ENCODE data around the gene SLC29A4. TPM values are rescaled to one million over a fixed set of nuclear protein-coding genes. Genes with fewer than 3 reads are reported as not detected.

The SLC29A4 gene
- total and polyA plus RNA-seq, 10 donors: 0.33 to 2.9 (median 2.2) TPM

- intact Hi-C loops (cut with DNase I; ENCODE audit: low total_unique reads): no loop called here
- Histone ChIP-seq H3K4me3 (no peak overlapping the region), H3K27ac (no peak overlapping the region), H3K4me1 (no peaks in the 10 kb centered on the region), H3K9me3 (peaks cover 0 to 31% (median 18%) of the 10 kb centered on the region in 8 donors), H3K27me3 (replicated peaks in 1 of 7) (no peaks in the 10 kb centered on the region), H3K36me3 (peaks cover 4 to 100% (median 81%) of the 10 kb centered on the region in 6 donors)
- 94 to 100% (median 97%) methylated on average over 5 to 13 of the region's 13 CpGs for WGBS, 5 donors
- DNase-seq: no peak
- TF ChIP-seq POLR2AphosphoS5 (IDR thresholded peaks at IDR 0.05) (no peak), CTCF (IDR thresholded peaks at IDR 0.05 in 8 of 11, conservative IDR thresholded peaks at IDR 0.05 in 3 of 11) (no peak), POLR2A (IDR thresholded peaks at IDR 0.05) (no peak)
Observed at GRCh38 chr7:5320391-5320790, 37.6 kb downstream of the SLC29A4 start.

- Histone ChIP-seq H3K4me3 (no peak overlapping the region), H3K9me3 (peaks cover 0 to 31% (median 18%) of the 10 kb centered on the region in 8 donors), H3K27ac (no peak overlapping the region), H3K36me3 (peaks cover 0 to 100% (median 76%) of the 10 kb centered on the region in 6 donors), H3K4me1 (no peaks in the 10 kb centered on the region), H3K27me3 (replicated peaks in 1 of 7) (no peaks in the 10 kb centered on the region)
- WGBS, 5 donors: 92 to 99% (median 96%) methylated on average over 11 to 33 of the region's 33 CpGs
- TF ChIP-seq POLR2AphosphoS5 (IDR thresholded peaks at IDR 0.05) (peak in 1 of 3 donors; percentile 42), CTCF (IDR thresholded peaks at IDR 0.05 in 8 of 11, conservative IDR thresholded peaks at IDR 0.05 in 3 of 11) (no peak)
- intact Hi-C loops (cut with DNase I; ENCODE audit: low total_unique reads): no loop called here
- no peak for DNase-seq
Observed at GRCh38 chr7:5320802-5321396, 38.2 kb downstream of the SLC29A4 start.

- intact Hi-C loops (cut with DNase I; ENCODE audit: low total_unique reads): no loop called here
- peaks cover 0 to 100% (median 65%) of the 10 kb centered on the region in 6 donors for H3K36me3 ChIP-seq
- H3K4me3 ChIP-seq: no peak overlapping the region
- no peak for DNase-seq
- no peaks in the 10 kb centered on the region for H3K27me3 ChIP-seq (replicated peaks in 1 of 7)
- TF ChIP-seq POLR2AphosphoS5 (IDR thresholded peaks at IDR 0.05): peak in 1 of 3 donors; percentile 13
- TF ChIP-seq POLR2A (IDR thresholded peaks at IDR 0.05): no peak
- TF ChIP-seq CTCF (IDR thresholded peaks at IDR 0.05 in 8 of 11, conservative IDR thresholded peaks at IDR 0.05 in 3 of 11): no peak
- H3K9me3 ChIP-seq: peaks cover 0 to 31% (median 18%) of the 10 kb centered on the region in 8 donors
- H3K4me1 ChIP-seq: peaks cover 0 to 2% (median 0%) of the 10 kb centered on the region in 6 donors
- 84 to 91% (median 86%) methylated on average over 15 to 29 of the region's 29 CpGs for WGBS, 5 donors
- H3K27ac ChIP-seq: no peak overlapping the region
Observed at GRCh38 chr7:5322621-5323410, 40.1 kb downstream of the SLC29A4 start.

All from spleen (tissue), 11 donors.